AG04449 (cell line): ENCODE measurements around the gene RDX.
"Not testable (repeated sequence)": the region's sequence is repeated elsewhere in the genome, so short reads cannot be mapped to it uniquely, and the experiment has no call there.

Experiments used
- CTCF ChIA-PET: fragments of 350-600 bp; formaldehyde crosslinking; extraction: SDS; loops from one replicate; lab custom pipeline; 2021; ENCODE audit warnings: antibody characterized with exemption; lab: Yijun Ruan, JAX
- POLR2A ChIA-PET: fragments of 400-600, 350-600 bp; formaldehyde crosslinking; extraction: SDS; loops from one replicate; lab custom pipeline; 2020; ENCODE audit warnings: antibody characterized with exemption, inconsistent platforms; lab: Yijun Ruan, JAX
- DNase-seq: peaks from one replicate; pipeline ENCODE4 v3.0.0-alpha.2; 2010; ENCODE audit warnings: low read depth, low spot score
- H3K4me3 ChIP-seq: 2 replicates; pipeline ENCODE4 v1.5.1; 2011; ENCODE audit warnings: low read depth, mild to moderate bottlenecking, control low read depth, low read length
- CTCF ChIP-seq: IDR thresholded peaks from one replicate; pipeline ENCODE4 v1.5.1; 2011; ENCODE audit warnings: mild to moderate bottlenecking, moderate library complexity, low read length, control low read depth, inconsistent platforms; ENCODE audit not compliant: insufficient read depth; ENCODE audit errors: missing control alignments

Gene RDX

GRCh38 chr11:110311783-110312579 is 15.6 kb upstream of the RDX start:
- TF ChIP-seq CTCF = no peak
- ChIA-PET CTCF (no interaction called here), POLR2A (no interaction called here)
- no peak for DNase-seq
- H3K4me3 ChIP-seq = no peak overlapping the region

- POLR2A ChIA-PET = no interaction called here
- no peak for TF ChIP-seq CTCF
- DNase-seq = no peak
- CTCF ChIA-PET = no interaction called here
- H3K4me3 ChIP-seq = no peak overlapping the region
Observed at GRCh38 chr11:110308071-110308470, 11.7 kb upstream of the RDX start.

GRCh38 chr11:110306019-110306388 is 9.6 kb upstream of the RDX start:
- CTCF ChIA-PET, POLR2A ChIA-PET, DNase-seq, H3K4me3 ChIP-seq: not testable (repeated sequence)

- no peak for DNase-seq
- CTCF ChIA-PET = interaction anchor here (0.6 kb wide), 1 partner anchor 10 kb away, joined by 3 read pairs; no protein-coding TSS in a partner anchor
- POLR2A ChIA-PET = no interaction called here
- no peak for TF ChIP-seq CTCF
- H3K4me3 ChIP-seq = no peak overlapping the region
Observed at GRCh38 chr11:110305169-110306018, 9.0 kb upstream of the RDX start.

GRCh38 chr11:110303414-110303826 is 7.0 kb upstream of the RDX start:
- H3K4me3 ChIP-seq = no peak overlapping the region
- no peak for TF ChIP-seq CTCF
- ChIA-PET CTCF (no interaction called here), POLR2A (no interaction called here)
- no peak for DNase-seq

- H3K4me3 ChIP-seq = no peak overlapping the region
- no peak for DNase-seq
- POLR2A ChIA-PET = no interaction called here
- CTCF ChIA-PET = no interaction called here
- TF ChIP-seq CTCF = no peak
Observed at GRCh38 chr11:110301577-110301976, 5.2 kb upstream of the RDX start.
